ENCODE measurements around the gene MTTP.

DNA sequence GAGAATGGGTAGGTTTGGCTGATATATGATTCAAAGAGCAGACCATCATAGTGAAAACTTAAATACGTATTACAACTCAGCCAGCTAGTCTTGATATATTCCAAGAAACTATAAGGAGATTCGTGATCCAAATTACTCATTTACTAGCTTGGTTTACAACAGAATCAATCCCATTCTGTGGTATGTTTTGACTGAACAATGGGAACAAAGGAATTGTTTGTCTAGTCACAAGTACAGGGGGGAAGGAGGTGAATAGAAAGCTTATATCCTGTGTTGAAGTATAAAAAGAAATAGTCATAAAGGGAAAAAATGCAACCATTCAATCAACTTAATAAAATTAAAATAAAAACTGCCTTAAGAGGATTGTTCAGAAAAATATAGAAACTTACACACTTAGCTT lies 66.1 kb downstream of the MTTP start:
- no peak for TF ChIP-seq POLR2A (IDR thresholded peaks at IDR 0.05; ENCODE audit: low read length)
- no peak for TF ChIP-seq GATA1 (IDR thresholded peaks at IDR 0.05; ENCODE audit: low read depth, low read length)

Data from erythroblast (primary cell).